Measurements from ENCODE around the gene HMGN4. TPM values are rescaled to one million over a fixed set of nuclear protein-coding genes. Genes with fewer than 3 reads are reported as not detected.
A peak's percentile ranks its signal among the peaks of the same experiment; 100 is the strongest.

HMGN4 gene
- total and polyA plus RNA-seq, 9 of the 15 experiments (the other 6 are each of a cell fraction or from before 2014, with no cell fraction given): 35.4 to 134 (median 94.1) TPM

GRCh38 chr6:26520237-26520849, 17.8 kb upstream of the HMGN4 start (continued):
- TF ChIP-seq NR2C2 (CRISPR knock-in tag; IDR thresholded peaks at IDR 0.05): 0 out of 2 replicates have a peak, but pooled peaks have one; percentile 20
- TF ChIP-seq NR2C2 (tag; IDR thresholded peaks at IDR 0.05): peak; percentile 74
- TF ChIP-seq SMARCA4 (IDR thresholded peaks at IDR 0.05): peak; percentile 65
- peak; percentile 62; the same call in 1 of the 2 replicates for TF ChIP-seq ELK3 (CRISPR knock-in tag; IDR thresholded peaks at IDR 0.05)
- peak; percentile 79 for TF ChIP-seq ZNF239 (CRISPR knock-in tag; IDR thresholded peaks at IDR 0.05)
- no peak for TF ChIP-seq CCAR2 (IDR thresholded peaks at IDR 0.05; ENCODE audit: low read depth, low read length)
- TF ChIP-seq ZNF444 (CRISPR knock-in tag; IDR thresholded peaks at IDR 0.05): peak; percentile 78; the same call in 1 of the 2 replicates
- peak; percentile 82 for TF ChIP-seq PATZ1 (CRISPR knock-in tag; IDR thresholded peaks at IDR 0.05; ENCODE audit: borderline replicate concordance)
- peak in 1 of 2 experiments; percentile 82; a peak in 3 of 4 replicates for TF ChIP-seq MAZ (CRISPR knock-in tag; conservative IDR thresholded peaks at IDR 0.05 in 1 of 2, IDR thresholded peaks at IDR 0.05 in 1 of 2)
- TF ChIP-seq BCOR (IDR thresholded peaks at IDR 0.05): no peak
- no peak for TF ChIP-seq COPS2 (conservative IDR thresholded peaks at IDR 0.05)
- TF ChIP-seq SNIP1 (IDR thresholded peaks at IDR 0.05; ENCODE audit: low read depth): no peak

Measured in K562 (cell line).